Effector CD4-positive, alpha-beta T cell (primary cell): ENCODE measurements around the gene TANC1.

ENCODE experiments used
- DNase-seq: peaks from one replicate; pipeline ENCODE4 v3.0.0-alpha.2; 2020

TANC1 gene

GRCh38 chr2:158963071-158963470 is 5.4 kb upstream of the TANC1 start:
- DNase-seq: no peak

GRCh38 chr2:158965107-158965506 is 3.3 kb upstream of the TANC1 start:
- DNase-seq: no peak

- no peak for DNase-seq
These were observed 2.8 kb upstream of the TANC1 start for GRCh38 chr2:158965641-158966040.

GRCh38 chr2:158966312-158966711 is 2.1 kb upstream of the TANC1 start:
- no peak for DNase-seq

- no peak for DNase-seq
These were observed 1.2 kb upstream of the TANC1 start for GRCh38 chr2:158967114-158967730.

- DNase-seq: no peak
These were observed 577 bp upstream of the TANC1 start for GRCh38 chr2:158967731-158968395.

GRCh38 chr2:158969162-158969714 is 798 bp downstream of the TANC1 start:
- DNase-seq: no peak

GRCh38 chr2:158969715-158970240 is 1.3 kb downstream of the TANC1 start:
- no peak for DNase-seq

GRCh38 chr2:158970241-158970751 is 1.9 kb downstream of the TANC1 start:
- DNase-seq: no peak

GRCh38 chr2:158973116-158973956 is 4.9 kb downstream of the TANC1 start:
- no peak for DNase-seq

- DNase-seq: no peak
These were observed 7.0 kb downstream of the TANC1 start for GRCh38 chr2:158975271-158975921.

GRCh38 chr2:158979772-158980171 is 11.3 kb downstream of the TANC1 start:
- DNase-seq: no peak

GRCh38 chr2:158984604-158985135 is 16.2 kb downstream of the TANC1 start:
- DNase-seq: no peak

GRCh38 chr2:158988501-158988900 is 20.1 kb downstream of the TANC1 start:
- no peak for DNase-seq

- no peak for DNase-seq
These were observed 20.7 kb downstream of the TANC1 start for GRCh38 chr2:158989165-158989564.

GRCh38 chr2:158990397-158991214 is 22.2 kb downstream of the TANC1 start:
- DNase-seq: no peak

GRCh38 chr2:158993030-158993429 is 24.6 kb downstream of the TANC1 start:
- no peak for DNase-seq

GRCh38 chr2:158993721-158994587 is 25.5 kb downstream of the TANC1 start:
- no peak for DNase-seq

- no peak for DNase-seq
These were observed 26.7 kb downstream of the TANC1 start for GRCh38 chr2:158994920-158995676.

- no peak for DNase-seq
These were observed 27.2 kb downstream of the TANC1 start for GRCh38 chr2:158995677-158996049.
